HepG2 (cell line): Measurements from ENCODE around the gene AQP7. TPM values are rescaled to one million over a fixed set of nuclear protein-coding genes. Genes with fewer than 3 reads are reported as not detected.

Experiments used
- CHCHD3 ChIP-seq: sonication (generic); formaldehyde crosslinking; IDR thresholded peaks from 2 replicates; pipeline ENCODE4 v1.8.0; 2022; ENCODE audit warnings: mild to moderate bottlenecking, missing genetic modification reagents, moderate library complexity
- FOXC1 ChIP-seq: sonication (generic); formaldehyde crosslinking; IDR thresholded peaks from 2 replicates; pipeline ENCODE4 v1.8.0; 2022; ENCODE audit warnings: mild to moderate bottlenecking, missing genetic modification reagents, borderline replicate concordance
- GATAD2A ChIP-seq: IDR thresholded peaks from 2 replicates; pipeline ENCODE4 v1.6.1; 2016
- HNRNPUL1 ChIP-seq: fragments of 200-400 bp; formaldehyde crosslinking; IDR thresholded peaks from 2 replicates; pipeline ENCODE4 v1.6.1; 2017; ENCODE audit warnings: low read depth, mild to moderate bottlenecking, low read length, moderate library complexity
- KAT8 ChIP-seq: IDR thresholded peaks from 2 replicates; pipeline ENCODE4 v1.6.1; 2016; ENCODE audit warnings: missing genetic modification reagents, missing compliant biosample characterization
- MNT ChIP-seq: fragments of 450-650 bp; IDR thresholded peaks from 2 replicates; pipeline ENCODE4 v1.6.1; 2016
- NFYC ChIP-seq: IDR thresholded peaks from 2 replicates; pipeline ENCODE4 v1.6.1; 2016; ENCODE audit warnings: missing genetic modification reagents, missing compliant biosample characterization
- RARG ChIP-seq: sonication (generic); formaldehyde crosslinking; IDR thresholded peaks from 2 replicates; pipeline ENCODE4 v1.4.0; 2020; ENCODE audit warnings: low read depth, mild to moderate bottlenecking, missing genetic modification reagents
- SNAPC4 ChIP-seq: sonication (generic); formaldehyde crosslinking; IDR thresholded peaks from 2 replicates; pipeline ENCODE4 v1.4.0; 2020; ENCODE audit warnings: mild to moderate bottlenecking, missing genetic modification reagents
- TAF1 ChIP-seq: sonication (generic); formaldehyde crosslinking; IDR thresholded peaks from 2 replicates; pipeline ENCODE4 v1.4.0; 2020; ENCODE audit warnings: missing genetic modification reagents
- TERF1 ChIP-seq: sonication (generic); formaldehyde crosslinking; IDR thresholded peaks from 2 replicates; pipeline ENCODE4 v1.8.0; 2022; ENCODE audit warnings: mild to moderate bottlenecking, missing genetic modification reagents, moderate library complexity
- ZBTB37 ChIP-seq: sonication (generic); formaldehyde crosslinking; IDR thresholded peaks from 2 replicates; pipeline ENCODE4 v1.4.0; 2020; ENCODE audit warnings: mild to moderate bottlenecking, missing genetic modification reagents
- ZNF589 ChIP-seq: sonication (generic); formaldehyde crosslinking; conservative IDR thresholded peaks from 2 replicates; pipeline ENCODE4 v1.8.0; 2022; ENCODE audit warnings: mild to moderate bottlenecking, moderate library complexity, missing genetic modification reagents
- ZNF770 ChIP-seq: sonication (generic); formaldehyde crosslinking; IDR thresholded peaks from 2 replicates; pipeline ENCODE4 v1.5.0; 2020; ENCODE audit warnings: mild to moderate bottlenecking, missing genetic modification reagents
- ZNF784 ChIP-seq: sonication (generic); formaldehyde crosslinking; IDR thresholded peaks from 2 replicates; pipeline ENCODE4 v1.5.1; 2020; ENCODE audit warnings: missing genetic modification reagents, mild to moderate bottlenecking, borderline replicate concordance
- ZNF878 ChIP-seq: sonication (generic); formaldehyde crosslinking; IDR thresholded peaks from 2 replicates; pipeline ENCODE4 v1.8.1; 2023; ENCODE audit warnings: mild to moderate bottlenecking, missing genetic modification reagents, moderate library complexity
- polyA plus RNA-seq, 8 experiments: library from polyadenylated mRNA; depleted of rRNA in 3 of 8; stranded (reverse) in 7 of 8; unstranded in 1 of 8; fragments of >200 nt; fragmentation: Illumina TruSeq in 4 of 8; extraction: Trizol in 4 of 8; gene quantifications; 2 replicates each; pipeline versions ENCODE4 v1.2.1 to v1.2.3, GENCODE V29; 2011 to 2016; ENCODE audit warnings: low read depth in 4 of 8, missing spikeins in 1 of 8, mixed read lengths in 1 of 8; ENCODE audit not compliant: insufficient read depth in 1 of 8
- total RNA-seq, 5 experiments: library from RNA; depleted of rRNA; stranded (reverse); fragments of >200 nt; fragmentation: Illumina TruSeq; extraction: Trizol; gene quantifications; 2 replicates each; pipeline ENCODE4 v1.2.3, GENCODE V29; 2016; ENCODE audit warnings: low read depth in 1 of 5

Gene AQP7
- total and polyA plus RNA-seq, 2 of the 13 experiments (the other 11 are each of a cell fraction or from before 2014, with no cell fraction given): 1.9 to 2.1 TPM

- TF ChIP-seq ZNF770 (peak; percentile 87), KAT8 (CRISPR knock-in tag) (peak; percentile 83), NFYC (peak; percentile 48; the same call in 1 of the 2 replicates), SNAPC4 (CRISPR knock-in tag) (peak; percentile 59; the same call in 1 of the 2 replicates), TAF1 (CRISPR knock-in tag) (no peak), FOXC1 (CRISPR knock-in tag) (0 out of 2 replicates have a peak, but pooled peaks have one; percentile 73), GATAD2A (CRISPR knock-in tag) (peak; percentile 98), ZNF878 (CRISPR knock-in tag) (peak; percentile 97), ZBTB37 (CRISPR knock-in tag) (peak; percentile 93), TERF1 (CRISPR knock-in tag) (no peak), HNRNPUL1 (no peak), CHCHD3 (0 out of 2 replicates have a peak, but pooled peaks have one; percentile 78), RARG (CRISPR knock-in tag) (no peak), ZNF784 (CRISPR knock-in tag) (peak; percentile 62), MNT (peak; percentile 89), ZNF589 (peak; percentile 97)
Measured at GRCh38 chr9:33415501-33416038, 13.2 kb upstream of the AQP7 start (continued).
